DND-41 (cell line): ENCODE measurements around the gene MS4A15.

ENCODE experiments used
- CTCF ChIP-seq: IDR thresholded peaks from 2 replicates; pipeline ENCODE4 v1.5.1; 2012; ENCODE audit warnings: borderline replicate concordance, low read length, moderate library complexity, mild to moderate bottlenecking; ENCODE audit not compliant: poor library complexity, severe bottlenecking; ENCODE audit errors: extremely low read depth
- EZH2 ChIP-seq: IDR thresholded peaks from 3 replicates; pipeline ENCODE4 v1.6.1; 2012; ENCODE audit warnings: borderline replicate concordance, low read depth, mild to moderate bottlenecking, moderate library complexity, low read length, inconsistent platforms; ENCODE audit not compliant: severe bottlenecking

DNA sequence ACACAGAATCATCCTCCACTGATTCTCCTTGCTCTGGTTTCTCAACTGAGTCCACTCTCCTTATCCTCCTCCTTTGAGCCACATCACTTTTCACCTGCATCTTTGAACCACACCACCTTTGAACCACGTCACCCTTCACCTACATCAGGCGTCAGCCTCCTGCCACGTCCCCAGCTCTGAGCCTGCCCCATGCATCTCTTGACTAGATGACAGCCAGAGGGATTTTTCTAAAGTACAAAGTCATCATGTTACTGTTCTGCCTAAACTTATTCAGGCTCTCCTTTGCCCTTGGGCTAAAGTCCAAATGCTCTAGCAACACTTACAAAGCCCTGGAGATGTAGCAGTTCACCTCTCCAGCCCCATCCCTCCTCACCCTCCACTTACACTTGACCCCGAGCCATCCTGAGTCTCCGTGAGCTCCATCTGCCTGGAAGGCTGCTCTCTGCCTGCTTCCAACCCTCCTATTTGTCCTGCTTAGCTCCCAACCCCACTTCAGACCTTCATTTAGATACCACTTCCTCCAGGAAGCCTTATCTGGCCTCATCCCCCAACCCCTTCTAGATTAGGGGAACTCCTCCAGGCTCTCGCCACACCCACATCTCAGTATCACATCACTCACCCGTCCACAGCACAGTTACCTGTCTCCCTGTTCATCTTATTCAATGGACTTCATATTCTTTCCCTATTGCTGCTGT, 24.8 kb downstream of the MS4A15 start:
- TF ChIP-seq EZH2 (no peak), CTCF (no peak)
